ENCODE measurements around the gene ERG28. TPM values are rescaled to one million over a fixed set of nuclear protein-coding genes. Genes with fewer than 3 reads are reported as not detected.

ERG28 gene
- total and polyA plus RNA-seq, 2 of the 13 experiments (the other 11 are each of a cell fraction or from before 2014, with no cell fraction given): 27.3 to 32.3 TPM

GRCh38 chr14:75619548-75619947 lies 41.1 kb downstream of the ERG28 start:
- Histone ChIP-seq H3K27ac (ENCODE audit: extremely low read length, insufficient read depth, low read length) (no peak overlapping the region), H4K20me1 (ENCODE audit: insufficient read depth, low read length) (no peaks in the 10 kb centered on the region), H3K79me2 (ENCODE audit: insufficient read depth, low read length) (no peaks in the 10 kb centered on the region), H3K9ac (ENCODE audit: insufficient read depth, low read depth, low read length) (no peak overlapping the region), H3K9me3 (ENCODE audit: low read length) (no peaks in the 10 kb centered on the region), H3K4me3 (replicated peaks in 1 of 3; ENCODE audit: insufficient read depth in 1 of 3, low read depth in 2 of 3, low read length in 3 of 3) (no peak overlapping the region), H3K36me3 (replicated peaks in 1 of 2; ENCODE audit: control insufficient read depth in 1 of 2, insufficient read depth in 2 of 2, low read length in 2 of 2) (no peaks in the 10 kb centered on the region), H3K4me1 (ENCODE audit: insufficient read depth, low read length) (peaks cover 41% of the 10 kb centered on the region), H3K27me3 (ENCODE audit: control insufficient read depth in 1 of 2, insufficient read depth in 2 of 2, low read length in 2 of 2) (no peaks in the 10 kb centered on the region), H3K4me2 (ENCODE audit: low read depth, low read length) (no peak overlapping the region), H2AFZ (ENCODE audit: low read length) (no peak overlapping the region)
- in situ Hi-C loops (cut with HindIII; ENCODE audit: extremely low pct_ligation_motif_present, low pct_unique_long_range_greater_than_20kb) (no loop called here), intact Hi-C loops (cut with micrococcal nuclease; ENCODE audit: unreplicated experiment) (no loop called here)
- POLR2A ChIA-PET: interaction anchor here (1.4 kb wide), 1 partner anchor 31 kb away, joined by 4 read pairs; no protein-coding TSS in a partner anchor
- BruUV-seq (replicated peaks): no TSS peak
- ATAC-seq (no peak), DNase-seq (ENCODE audit: low spot score) (no peak), FAIRE-seq (no peak)
- CTCF ChIA-PET (ENCODE audit: low intra/inter-chr PET ratio, low total read pairs): no interaction called here
- 93% methylated on average over 1 of the region's 1 CpG for WGBS (ENCODE audit: low lambda C conversion rate)
- TF ChIP-seq ZBTB1 (CRISPR knock-in tag; IDR thresholded peaks at IDR 0.05; ENCODE audit: borderline replicate concordance) (no peak), TCF7 (IDR thresholded peaks at IDR 0.05; ENCODE audit: low read depth) (no peak), ZNF740 (CRISPR knock-in tag; IDR thresholded peaks at IDR 0.05) (no peak), NRL (CRISPR knock-in tag; IDR thresholded peaks at IDR 0.05; ENCODE audit: borderline replicate concordance) (no peak), ELF1 (CRISPR knock-in tag; IDR thresholded peaks at IDR 0.05) (no peak), HDAC1 (CRISPR knock-in tag; IDR thresholded peaks at IDR 0.05) (no peak), NFYB (CRISPR knock-in tag; IDR thresholded peaks at IDR 0.05) (no peak), ONECUT2 (CRISPR knock-in tag; IDR thresholded peaks at IDR 0.05) (no peak), THRA (CRISPR knock-in tag; IDR thresholded peaks at IDR 0.05; ENCODE audit: borderline replicate concordance) (no peak), ZNF710 (CRISPR knock-in tag; IDR thresholded peaks at IDR 0.05; ENCODE audit: borderline replicate concordance) (no peak), GPN1 (CRISPR knock-in tag; IDR thresholded peaks at IDR 0.05; ENCODE audit: borderline replicate concordance) (no peak), ZNF205 (CRISPR knock-in tag; IDR thresholded peaks at IDR 0.05) (no peak), EED (CRISPR knock-in tag; IDR thresholded peaks at IDR 0.05) (no peak), ZSCAN25 (CRISPR knock-in tag; IDR thresholded peaks at IDR 0.05) (no peak)
- TF ChIP-seq, protein P1, sequence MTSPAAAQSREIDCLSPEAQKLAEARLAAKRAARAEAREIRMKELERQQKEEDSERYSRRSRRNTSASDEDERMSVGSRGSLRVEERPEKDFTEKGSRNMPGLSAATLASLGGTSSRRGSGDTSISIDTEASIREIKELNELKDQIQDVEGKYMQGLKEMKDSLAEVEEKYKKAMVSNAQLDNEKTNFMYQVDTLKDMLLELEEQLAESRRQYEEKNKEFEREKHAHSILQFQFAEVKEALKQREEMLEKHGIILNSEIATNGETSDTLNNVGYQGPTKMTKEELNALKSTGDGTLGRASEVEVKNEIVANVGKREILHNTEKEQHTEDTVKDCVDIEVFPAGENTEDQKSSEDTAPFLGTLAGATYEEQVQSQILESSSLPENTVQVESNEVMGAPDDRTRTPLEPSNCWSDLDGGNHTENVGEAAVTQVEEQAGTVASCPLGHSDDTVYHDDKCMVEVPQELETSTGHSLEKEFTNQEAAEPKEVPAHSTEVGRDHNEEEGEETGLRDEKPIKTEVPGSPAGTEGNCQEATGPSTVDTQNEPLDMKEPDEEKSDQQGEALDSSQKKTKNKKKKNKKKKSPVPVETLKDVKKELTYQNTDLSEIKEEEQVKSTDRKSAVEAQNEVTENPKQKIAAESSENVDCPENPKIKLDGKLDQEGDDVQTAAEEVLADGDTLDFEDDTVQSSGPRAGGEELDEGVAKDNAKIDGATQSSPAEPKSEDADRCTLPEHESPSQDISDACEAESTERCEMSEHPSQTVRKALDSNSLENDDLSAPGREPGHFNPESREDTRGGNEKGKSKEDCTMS (CRISPR knock-in tag; conservative IDR thresholded peaks at IDR 0.05): no peak
- TF ChIP-seq, protein P2, sequence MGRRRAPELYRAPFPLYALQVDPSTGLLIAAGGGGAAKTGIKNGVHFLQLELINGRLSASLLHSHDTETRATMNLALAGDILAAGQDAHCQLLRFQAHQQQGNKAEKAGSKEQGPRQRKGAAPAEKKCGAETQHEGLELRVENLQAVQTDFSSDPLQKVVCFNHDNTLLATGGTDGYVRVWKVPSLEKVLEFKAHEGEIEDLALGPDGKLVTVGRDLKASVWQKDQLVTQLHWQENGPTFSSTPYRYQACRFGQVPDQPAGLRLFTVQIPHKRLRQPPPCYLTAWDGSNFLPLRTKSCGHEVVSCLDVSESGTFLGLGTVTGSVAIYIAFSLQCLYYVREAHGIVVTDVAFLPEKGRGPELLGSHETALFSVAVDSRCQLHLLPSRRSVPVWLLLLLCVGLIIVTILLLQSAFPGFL (CRISPR knock-in tag; IDR thresholded peaks at IDR 0.05): no peak

Data from HepG2 (cell line).